GM18861 (cell line): Measurements from ENCODE around the gene ATP6V0B.

Experiments used
- ATAC-seq: cut with Tn5 transposase; IDR thresholded peaks from one replicate; pipeline ENCODE4 v1.9.1; 2021; ENCODE audit not compliant: unreplicated experiment

ATP6V0B gene

DNA sequence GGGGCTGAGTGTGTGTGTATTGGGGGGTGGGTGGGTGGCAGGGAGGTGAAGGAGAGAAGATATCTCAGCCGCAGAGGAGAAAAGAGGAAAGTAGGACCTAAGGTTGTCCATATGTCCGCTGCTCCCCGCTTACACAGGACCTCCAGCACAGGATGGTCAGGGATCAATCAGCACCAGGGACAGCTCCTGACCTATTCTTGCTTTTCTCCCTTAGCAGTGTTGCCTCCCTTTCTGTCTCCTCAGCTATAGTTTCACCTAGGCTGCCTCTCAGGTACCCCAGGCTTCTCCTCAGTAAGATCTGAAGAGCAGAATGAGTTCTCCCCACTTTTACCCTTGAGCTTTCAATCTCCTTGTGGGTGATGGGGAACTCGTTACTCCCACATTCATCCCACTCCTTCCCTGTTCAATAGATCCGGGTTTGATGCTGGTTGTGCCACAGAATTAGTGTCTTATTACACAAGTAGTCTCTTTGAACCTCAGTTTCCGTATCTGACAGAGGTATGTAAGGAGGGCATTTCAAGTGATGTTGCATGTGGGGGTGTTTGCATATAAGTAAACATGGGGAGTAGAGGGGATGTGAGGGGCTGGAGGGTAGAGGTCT, 6.3 kb upstream of the ATP6V0B start:
- ATAC-seq = no peak

DNA sequence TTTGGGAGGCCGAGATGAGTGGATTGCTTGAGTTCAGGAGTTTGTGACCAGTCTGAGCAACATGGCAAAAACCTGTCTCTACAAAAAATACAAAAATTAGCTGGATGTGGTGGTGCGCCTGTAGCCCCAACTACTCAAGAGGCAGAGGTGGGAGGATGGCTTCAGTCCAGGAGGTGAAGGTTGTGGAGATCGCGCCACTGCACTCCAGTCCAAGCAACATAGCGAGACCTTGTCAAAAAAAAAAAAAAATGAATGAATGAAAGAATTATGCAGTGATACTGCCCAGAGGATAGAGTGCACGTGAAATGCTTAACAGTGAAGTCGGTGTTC, 5.4 kb upstream of the ATP6V0B start:
- ATAC-seq = no peak

DNA sequence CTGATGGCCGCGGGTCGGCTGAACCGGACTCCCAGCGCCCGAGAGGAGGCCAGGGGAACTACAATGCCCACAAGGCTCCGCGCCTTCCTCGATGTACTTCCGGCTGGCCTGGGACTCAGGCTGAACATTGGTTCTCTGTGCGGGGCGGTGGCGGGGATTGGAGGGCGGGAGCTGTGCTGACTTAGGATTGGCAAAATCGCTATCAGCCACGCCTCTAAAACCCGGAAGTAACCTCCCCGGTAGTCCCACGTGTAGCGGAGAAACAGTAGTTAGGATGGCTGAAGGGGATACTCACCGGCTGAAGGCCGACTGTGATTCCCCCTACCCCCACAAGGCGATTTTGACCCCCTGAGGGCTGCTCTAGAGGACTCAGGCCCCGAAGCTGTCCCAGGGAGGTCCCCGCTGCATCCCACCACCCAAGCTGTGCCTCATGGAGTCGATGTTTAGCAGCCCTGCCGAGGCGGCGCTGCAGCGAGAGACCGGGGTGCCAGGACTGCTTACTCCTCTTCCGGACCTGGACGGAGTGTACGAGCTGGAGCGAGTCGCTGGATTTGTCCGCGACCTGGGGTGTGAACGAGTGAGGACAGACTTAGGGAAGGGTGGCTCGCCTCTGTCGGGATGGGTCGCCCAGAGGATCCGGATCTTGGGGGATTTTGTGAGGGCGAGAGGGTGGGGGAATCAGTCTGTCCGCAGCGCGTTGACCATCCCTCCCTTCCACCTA, 4.9 kb upstream of the ATP6V0B start, which contains the start of gene DPH2:
Gene DPH2, plus strand, starts transcription at position 265 of the 721 bp plus-strand sequence. Its CDS starts 166 bp downstream, at position 431.
- ATAC-seq = peak; percentile 75

DNA sequence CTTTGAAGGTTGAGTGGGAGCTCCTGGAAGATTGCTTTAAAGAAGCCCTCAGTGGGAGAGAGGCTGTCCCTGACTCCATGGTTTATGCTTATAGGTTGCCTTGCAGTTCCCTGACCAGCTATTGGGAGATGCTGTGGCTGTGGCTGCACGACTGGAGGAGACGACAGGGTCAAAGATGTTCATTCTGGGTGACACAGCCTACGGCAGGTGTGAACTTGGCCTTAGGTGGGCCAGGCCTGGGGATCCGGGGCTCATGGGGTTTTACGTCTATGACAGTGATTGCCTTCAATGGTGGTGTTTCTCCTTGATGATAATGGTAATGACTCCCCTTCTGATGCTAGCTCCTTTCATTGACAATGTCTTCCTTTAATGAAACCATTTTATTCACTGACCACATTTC, 4.3 kb upstream of the ATP6V0B start:
- no peak for ATAC-seq

DNA sequence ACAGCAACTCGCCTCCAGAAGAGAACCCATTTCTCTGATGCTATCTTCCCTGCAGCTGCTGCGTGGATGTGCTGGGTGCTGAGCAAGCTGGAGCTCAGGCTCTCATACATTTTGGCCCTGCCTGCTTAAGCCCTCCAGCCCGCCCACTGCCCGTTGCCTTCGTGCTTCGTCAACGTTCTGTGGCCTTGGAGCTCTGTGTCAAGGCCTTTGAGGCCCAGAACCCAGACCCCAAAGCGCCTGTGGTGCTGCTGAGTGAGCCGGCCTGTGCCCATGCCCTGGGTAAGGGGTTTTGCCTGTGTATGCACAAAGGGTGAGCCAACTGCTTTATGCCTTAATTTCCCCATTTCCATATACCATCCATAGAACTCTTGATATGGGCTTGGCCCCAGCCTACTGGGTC, 3.8 kb upstream of the ATP6V0B start:
- no peak for ATAC-seq

DNA sequence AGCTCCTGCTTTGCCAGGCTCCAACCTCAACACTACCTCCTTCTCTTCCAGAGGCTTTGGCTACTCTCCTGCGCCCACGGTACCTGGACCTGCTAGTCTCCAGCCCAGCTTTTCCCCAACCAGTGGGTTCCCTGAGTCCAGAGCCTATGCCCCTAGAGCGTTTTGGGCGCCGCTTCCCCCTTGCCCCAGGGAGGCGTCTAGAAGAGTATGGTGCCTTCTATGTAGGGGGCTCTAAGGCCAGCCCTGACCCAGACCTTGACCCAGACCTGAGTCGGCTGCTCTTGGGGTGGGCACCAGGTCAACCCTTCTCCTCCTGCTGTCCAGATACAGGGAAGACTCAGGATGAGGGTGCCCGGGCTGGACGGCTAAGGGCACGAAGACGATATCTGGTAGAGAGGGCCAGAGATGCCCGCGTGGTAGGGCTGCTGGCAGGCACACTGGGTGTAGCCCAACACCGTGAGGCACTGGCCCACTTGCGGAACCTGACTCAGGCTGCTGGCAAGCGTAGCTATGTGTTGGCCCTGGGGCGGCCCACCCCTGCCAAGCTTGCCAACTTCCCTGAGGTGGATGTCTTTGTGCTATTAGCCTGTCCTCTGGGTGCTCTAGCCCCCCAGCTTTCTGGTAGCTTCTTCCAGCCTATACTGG, 3.3 kb upstream of the ATP6V0B start:
- no peak for ATAC-seq

DNA sequence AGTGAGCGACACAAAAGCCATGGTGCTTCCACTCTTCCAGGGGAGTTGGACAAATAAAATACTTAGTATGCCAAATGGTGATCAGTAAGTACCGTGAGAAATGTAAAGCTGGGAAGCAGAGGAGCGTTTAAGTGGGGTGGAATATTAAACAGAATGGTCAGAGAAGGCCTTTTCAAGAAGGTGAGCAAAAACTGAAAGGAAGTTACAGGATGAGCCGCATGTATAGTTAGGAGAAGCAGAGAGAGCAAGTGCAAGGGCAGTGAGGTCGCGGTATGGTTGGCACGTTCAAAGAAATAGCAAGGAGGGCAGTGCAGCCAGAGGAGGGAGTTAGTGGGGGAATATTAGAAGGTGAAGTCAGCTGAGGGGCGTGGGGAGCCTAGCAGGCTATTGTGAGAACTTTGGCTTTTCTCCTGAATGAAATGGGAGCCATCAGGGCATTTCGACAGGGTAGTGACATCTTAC, 748 bp upstream of the ATP6V0B start:
- no peak for ATAC-seq

DNA sequence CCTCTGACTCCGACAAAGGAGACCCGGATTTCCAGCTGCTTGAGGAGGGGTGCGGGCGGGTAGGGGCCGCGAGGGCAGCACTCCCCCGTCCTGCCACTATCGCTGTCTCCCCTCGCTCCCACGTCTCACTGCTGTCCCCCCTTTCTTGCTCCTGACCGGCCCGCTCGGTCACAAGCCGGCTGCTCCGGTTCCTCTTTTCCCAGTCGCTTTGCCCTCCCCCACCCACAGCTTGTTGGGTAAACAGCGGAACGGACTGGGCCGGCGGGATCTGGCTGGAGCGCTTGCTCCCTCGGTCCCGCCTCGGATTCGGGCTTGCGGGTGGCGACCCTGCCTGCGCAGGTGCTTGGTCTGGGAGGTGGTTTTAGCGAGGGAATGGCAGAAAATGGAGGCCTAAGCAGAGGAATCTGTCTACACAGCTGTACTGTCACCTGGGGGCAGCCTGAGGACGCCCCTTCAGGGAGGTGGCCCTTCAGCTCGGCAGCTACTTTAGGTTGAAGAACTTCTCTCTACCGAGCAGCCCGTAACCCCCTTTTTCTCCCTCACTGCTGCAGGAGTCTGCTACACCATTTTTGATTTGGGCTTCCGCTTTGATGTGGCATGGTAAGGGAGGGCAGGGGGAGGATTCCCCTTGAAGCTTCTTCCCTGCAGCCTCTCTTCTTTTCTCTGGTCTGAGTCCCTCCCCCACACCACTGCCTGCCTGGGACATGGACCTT, 645 bp downstream of the ATP6V0B start:
- no peak for ATAC-seq

DNA sequence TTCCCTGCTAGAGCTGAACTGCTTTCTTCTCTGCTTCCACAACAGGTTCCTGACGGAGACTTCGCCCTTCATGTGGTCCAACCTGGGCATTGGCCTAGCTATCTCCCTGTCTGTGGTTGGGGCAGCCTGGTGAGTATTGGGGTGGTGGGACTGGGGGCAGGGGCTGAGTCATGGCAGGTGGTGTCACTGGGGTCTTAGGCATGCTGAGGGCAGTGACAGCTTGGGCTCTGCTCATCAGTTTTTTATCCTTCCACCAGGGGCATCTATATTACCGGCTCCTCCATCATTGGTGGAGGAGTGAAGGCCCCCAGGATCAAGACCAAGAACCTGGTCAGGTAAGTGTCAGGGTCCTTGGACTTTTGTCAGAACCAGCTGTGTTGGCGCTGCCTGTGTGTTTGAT, 1.3 kb downstream of the ATP6V0B start:
- no peak for ATAC-seq

DNA sequence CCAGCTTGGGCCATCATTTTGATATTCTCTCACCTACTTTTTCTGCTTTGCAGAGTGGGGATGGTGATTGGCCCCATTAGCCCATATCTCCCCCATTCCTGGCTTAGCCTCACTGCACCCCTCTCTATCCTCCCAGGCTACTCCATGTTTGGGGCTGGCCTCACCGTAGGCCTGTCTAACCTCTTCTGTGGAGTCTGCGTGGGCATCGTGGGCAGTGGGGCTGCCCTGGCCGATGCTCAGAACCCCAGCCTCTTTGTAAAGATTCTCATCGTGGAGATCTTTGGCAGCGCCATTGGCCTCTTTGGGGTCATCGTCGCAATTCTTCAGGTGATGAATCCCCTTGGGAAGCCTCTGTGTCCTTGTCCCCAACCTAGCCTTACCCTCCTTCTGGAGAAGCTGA, 2.1 kb downstream of the ATP6V0B start:
- ATAC-seq = no peak

DNA sequence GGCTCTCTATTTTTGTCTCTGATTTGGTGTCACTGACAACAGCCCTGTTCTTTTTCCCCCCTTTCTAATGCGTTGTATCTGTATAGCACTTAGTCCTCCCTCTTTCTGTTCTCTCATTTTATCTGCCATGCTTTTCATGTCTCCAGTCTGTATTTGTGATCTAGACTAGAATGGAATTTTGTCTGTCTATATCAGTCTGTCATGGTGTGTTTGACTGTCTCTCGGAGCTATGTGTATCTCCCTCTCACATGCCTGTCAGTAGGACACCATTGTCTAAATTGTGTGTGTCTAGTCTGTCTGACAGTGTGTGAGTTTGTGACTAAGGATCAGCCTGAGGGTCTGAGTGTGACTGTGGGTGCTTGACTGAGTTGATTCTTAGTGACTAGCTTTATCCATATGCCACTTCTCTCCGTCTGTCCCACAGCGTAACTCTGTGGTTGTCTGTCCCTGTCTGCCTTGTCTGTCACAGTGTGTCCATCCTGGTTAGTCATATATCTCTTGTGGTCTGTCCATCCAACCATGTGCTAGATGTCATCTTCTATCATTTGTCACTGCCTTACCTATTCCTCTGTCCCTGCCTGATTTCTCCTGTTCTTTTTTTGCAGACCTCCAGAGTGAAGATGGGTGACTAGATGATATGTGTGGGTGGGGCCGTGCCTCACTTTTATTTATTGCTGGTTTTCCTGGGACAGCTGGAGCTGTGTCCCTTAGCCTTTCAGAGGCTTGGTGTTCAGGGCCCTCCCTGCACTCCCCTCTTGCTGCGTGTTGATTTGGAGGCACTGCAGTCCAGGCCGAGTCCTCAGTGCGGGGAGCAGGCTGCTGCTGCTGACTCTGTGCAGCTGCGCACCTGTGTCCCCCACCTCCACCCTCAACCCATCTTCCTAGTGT, 2.9 kb downstream of the ATP6V0B start:
- no peak for ATAC-seq

DNA sequence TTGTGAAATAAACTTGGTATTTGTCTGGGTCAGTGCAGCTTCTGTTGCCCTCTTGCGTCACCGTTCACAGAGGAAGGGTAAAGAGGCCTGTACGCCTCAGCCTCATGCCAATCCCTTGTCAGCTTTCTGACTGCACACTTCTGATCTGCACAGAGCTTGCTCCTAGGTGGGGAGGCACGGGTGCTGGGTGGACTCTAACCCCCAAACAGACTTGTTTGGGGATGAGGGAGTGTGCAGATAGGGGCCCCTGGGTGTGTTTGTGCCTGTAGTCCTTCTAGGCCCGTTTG, 3.4 kb downstream of the ATP6V0B start:
- ATAC-seq = no peak

DNA sequence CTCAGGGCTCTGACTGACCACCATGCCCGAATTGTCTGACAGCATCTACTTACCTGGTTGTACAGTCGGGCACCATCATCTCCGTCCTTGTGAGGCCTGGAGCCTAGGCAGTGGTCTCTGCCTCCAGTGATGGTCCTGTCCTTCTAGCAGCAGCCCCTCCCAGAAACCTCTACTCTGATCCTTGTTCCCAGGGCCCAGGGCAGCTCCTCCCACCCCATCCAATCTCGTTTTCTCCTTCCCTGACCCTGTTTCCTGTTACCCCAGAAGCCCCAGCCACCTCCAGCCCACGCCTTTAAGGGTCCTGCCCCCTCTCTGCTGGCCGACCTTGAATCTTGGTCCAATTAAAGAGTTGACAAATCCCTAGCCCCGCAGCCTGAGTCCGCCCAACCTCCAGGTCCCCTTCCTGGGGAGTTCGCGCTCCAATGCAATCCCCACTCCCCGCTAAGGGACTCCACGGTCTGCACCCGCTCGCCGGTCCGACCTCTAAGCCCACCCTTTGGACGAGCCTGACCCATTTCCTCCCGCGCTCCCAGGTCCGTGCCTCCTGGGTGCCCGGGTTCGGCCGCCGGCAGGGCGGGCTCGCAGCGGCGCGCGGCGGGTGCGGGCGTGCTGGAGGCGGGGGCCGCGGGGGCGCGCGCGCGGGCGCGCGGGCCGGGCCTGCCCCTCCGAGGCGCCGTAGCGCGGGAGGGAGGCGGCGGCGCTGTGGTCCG, 3.9 kb downstream of the ATP6V0B start, which contains the start of gene B4GALT2:
Gene B4GALT2, plus strand, starts transcription at position 660 of the 710 bp plus-strand sequence. CDS start 1,951 bp downstream, outside the sequence.
- no peak for ATAC-seq

DNA sequence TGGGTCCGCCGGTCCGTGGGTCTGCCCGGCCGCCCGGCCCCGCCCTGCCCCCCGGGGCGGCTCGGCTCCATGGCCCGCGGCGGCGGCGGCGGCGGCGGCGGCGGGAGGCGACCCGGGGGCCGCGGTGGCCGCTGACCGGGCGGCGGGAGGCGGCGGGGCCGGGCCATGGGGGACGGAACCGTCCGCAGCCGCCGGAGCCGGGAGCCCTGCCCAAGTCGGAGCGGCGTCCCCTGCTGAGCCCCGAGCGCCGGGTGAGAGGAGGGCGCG, 4.4 kb downstream of the ATP6V0B start:
- ATAC-seq = no peak

DNA sequence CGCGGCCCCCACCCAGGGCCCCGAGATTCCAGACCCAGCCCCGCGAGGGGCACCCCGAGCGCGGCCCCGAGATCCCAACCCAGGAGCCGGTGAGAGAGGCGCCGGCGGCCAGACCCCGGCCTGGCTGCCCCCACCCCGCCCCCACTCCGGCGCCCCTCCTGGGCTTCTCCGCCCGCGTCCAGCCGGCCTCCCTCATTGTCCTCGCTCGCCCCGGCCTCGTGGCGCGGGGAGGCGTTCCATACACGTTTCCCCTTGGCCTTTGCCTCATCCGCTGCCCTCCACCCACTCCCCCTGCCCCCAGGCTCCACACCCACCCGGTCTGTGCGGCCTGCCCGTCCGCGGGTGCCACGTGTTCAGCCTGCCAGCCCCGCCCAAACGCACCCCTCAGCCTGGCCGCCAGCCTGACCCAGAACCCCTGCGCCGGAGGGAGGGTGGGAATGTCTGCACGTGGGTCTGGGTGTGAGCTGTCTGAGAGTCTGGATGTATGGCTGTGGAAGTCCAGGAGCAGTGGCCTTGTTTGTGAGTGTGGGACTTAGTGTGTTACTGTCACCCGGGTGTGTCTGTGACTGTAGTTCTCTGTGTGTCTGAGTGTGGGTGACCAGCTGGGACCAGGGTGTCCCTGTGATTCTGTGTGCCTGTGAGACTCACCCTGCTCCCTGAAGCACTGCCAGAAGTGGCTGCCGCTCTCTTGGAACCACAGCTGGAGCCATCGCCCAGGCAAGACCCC, 4.9 kb downstream of the ATP6V0B start:
- no peak for ATAC-seq

DNA sequence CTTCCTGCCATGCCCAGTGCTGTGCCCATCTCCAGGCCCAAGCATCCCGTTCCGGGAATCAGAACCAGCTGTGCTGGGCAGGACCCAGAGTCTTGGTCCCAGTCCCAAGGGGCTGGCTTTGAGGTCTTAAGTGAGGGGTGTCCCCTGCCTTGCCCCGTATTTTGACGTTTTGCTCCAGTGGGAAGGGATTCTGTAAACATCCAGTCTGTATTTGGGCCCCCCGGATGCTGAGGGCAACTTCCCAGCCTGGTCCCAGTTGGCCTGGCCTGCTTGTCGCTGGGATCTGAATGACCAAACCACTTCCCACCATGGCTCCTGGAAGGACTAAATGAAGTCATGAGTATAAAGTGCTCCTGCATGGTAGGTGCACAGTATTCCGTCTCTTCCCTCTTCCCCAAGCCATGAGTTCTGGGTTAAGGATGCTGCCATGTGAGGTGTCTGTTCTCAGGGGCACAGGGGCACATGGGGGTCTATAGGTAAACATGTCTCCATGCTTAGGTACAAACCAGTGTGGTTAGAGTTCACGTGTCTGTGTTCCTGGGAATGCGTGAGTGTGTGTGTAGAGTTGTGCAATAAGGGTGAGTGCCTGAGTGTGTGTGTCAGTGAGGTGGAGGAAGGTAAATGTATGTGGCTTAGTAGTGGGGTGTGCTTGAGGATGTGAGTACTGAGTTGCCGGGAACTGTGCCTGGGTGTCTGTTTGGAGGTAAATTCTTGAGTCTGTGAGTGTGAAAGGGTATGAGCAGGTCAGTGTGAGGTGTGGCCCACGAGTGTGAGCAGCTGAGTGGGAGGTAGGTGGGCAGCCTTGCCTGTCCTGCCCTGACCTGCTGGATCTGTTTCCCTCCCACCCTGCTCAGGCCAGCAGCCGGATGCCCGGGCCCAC, 5.7 kb downstream of the ATP6V0B start:
- no peak for ATAC-seq

DNA sequence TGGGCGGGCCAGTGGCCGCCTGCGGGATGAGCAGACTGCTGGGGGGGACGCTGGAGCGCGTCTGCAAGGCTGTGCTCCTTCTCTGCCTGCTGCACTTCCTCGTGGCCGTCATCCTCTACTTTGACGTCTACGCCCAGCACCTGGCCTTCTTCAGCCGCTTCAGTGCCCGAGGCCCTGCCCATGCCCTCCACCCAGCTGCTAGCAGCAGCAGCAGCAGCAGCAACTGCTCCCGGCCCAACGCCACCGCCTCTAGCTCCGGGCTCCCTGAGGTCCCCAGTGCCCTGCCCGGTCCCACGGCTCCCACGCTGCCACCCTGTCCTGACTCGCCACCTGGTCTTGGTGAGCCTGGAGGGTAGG, 6.4 kb downstream of the ATP6V0B start:
- no peak for ATAC-seq

DNA sequence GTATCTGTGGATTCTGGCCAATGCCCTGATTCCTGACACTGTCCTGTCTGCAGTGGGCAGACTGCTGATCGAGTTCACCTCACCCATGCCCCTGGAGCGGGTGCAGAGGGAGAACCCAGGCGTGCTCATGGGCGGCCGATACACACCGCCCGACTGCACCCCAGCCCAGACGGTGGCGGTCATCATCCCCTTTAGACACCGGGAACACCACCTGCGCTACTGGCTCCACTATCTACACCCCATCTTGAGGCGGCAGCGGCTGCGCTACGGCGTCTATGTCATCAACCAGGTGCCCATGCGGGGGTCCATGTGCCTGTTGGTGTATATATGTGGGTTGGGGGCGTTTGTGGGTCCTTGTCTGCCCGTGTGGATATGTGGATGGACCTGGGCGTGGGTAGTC, 6.9 kb downstream of the ATP6V0B start:
- no peak for ATAC-seq

DNA sequence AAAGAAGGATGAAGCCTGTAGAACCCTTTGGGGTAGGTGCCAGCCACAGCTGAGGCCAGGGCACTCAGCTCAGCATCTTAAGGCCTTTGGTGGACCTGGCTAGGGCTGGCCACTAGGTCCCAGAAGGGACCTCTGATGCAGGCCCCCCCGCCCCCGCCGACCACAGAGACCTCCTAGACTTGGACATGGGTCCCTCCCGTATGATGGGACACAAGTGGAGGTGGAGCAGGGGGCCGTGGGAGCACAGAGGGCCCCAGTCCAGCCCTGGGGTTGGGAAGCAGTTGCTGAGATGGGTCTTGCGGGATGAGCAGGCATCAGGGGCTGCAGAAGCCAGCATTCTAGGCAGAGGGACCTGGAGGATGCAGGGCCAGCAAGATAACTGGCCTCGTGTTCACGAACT, 7.5 kb downstream of the ATP6V0B start:
- no peak for ATAC-seq
